HL-60 (cell line): ENCODE data around the gene LRRC4C.

Experiments
- GABPA ChIP-seq: IDR thresholded peaks from 2 replicates; pipeline ENCODE4 v1.6.1; 2012; ENCODE audit warnings: low read depth
- POLR2AphosphoS5 ChIP-seq: IDR thresholded peaks from 2 replicates; pipeline ENCODE4 v1.6.1; 2012; ENCODE audit warnings: low read depth
- REST ChIP-seq: IDR thresholded peaks from 2 replicates; pipeline ENCODE4 v1.6.1; 2012; ENCODE audit warnings: low read depth; ENCODE audit not compliant: insufficient replicate concordance
- SPI1 ChIP-seq: IDR thresholded peaks from 2 replicates; pipeline ENCODE4 v1.6.1; 2012; ENCODE audit warnings: low read depth, mild to moderate bottlenecking, borderline replicate concordance
- TF ChIP-seq, protein P1 (sequence below): IDR thresholded peaks from one replicate; pipeline ENCODE4 v1.5.1; 2011; ENCODE audit warnings: low read length, control low read depth, inconsistent platforms; ENCODE audit not compliant: insufficient read depth

- TF ChIP-seq, protein P1, sequence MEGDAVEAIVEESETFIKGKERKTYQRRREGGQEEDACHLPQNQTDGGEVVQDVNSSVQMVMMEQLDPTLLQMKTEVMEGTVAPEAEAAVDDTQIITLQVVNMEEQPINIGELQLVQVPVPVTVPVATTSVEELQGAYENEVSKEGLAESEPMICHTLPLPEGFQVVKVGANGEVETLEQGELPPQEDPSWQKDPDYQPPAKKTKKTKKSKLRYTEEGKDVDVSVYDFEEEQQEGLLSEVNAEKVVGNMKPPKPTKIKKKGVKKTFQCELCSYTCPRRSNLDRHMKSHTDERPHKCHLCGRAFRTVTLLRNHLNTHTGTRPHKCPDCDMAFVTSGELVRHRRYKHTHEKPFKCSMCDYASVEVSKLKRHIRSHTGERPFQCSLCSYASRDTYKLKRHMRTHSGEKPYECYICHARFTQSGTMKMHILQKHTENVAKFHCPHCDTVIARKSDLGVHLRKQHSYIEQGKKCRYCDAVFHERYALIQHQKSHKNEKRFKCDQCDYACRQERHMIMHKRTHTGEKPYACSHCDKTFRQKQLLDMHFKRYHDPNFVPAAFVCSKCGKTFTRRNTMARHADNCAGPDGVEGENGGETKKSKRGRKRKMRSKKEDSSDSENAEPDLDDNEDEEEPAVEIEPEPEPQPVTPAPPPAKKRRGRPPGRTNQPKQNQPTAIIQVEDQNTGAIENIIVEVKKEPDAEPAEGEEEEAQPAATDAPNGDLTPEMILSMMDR: no peak
- TF ChIP-seq SPI1: no peak
- no peak for TF ChIP-seq REST
- no peak for TF ChIP-seq POLR2AphosphoS5
- no peak for TF ChIP-seq GABPA
Observed at GRCh38 chr11:40825201-40825834, 634.1 kb downstream of the LRRC4C start.
